HepG2 (cell line): ENCODE results near the gene HOXD8.

ENCODE experiments used
- EZH2 ChIP-seq: conservative IDR thresholded peaks from 2 replicates; pipeline ENCODE4 v1.6.1; 2012; ENCODE audit warnings: mild to moderate bottlenecking, low read depth, low read length, moderate library complexity
- ZNF317 ChIP-seq: sonication (generic); formaldehyde crosslinking; IDR thresholded peaks from 2 replicates; pipeline ENCODE4 v1.5.0; 2020; ENCODE audit warnings: mild to moderate bottlenecking, missing genetic modification reagents
- ZNF501 ChIP-seq: sonication (generic); formaldehyde crosslinking; IDR thresholded peaks from 2 replicates; pipeline ENCODE4 v1.5.1; 2020; ENCODE audit warnings: mild to moderate bottlenecking, moderate library complexity, missing genetic modification reagents

- TF ChIP-seq EZH2 (no peak), ZNF501 (CRISPR knock-in tag) (no peak), ZNF317 (no peak)
Measured at GRCh38 chr2:176114120-176114929, 15.2 kb upstream of the HOXD8 start.
